ENCODE measurements around the gene ASTN2.

DNA sequence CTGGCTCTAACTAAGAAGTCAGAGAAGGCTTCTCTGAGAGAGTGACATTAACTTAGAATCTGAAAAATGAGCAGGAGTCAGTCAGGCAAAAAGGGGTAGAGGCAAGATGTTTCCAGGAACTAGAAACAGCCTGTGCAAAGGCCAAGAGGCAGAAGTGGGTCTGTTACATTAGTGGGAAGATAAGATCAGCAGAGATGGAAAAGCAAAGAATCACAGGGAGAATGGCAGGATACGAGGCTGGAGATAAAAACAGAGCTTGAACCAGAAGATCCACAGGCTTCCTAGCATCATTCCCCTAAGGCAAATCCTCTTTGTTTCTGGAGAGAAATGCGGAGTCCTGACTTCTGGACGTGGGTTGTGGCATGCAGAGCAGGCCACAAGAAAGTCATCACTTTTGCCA is 27.4 kb downstream of the ASTN2 start:
- no peak for TF ChIP-seq CTCF (IDR thresholded peaks at IDR 0.05)
- TF ChIP-seq POLR2A (IDR thresholded peaks at IDR 0.05), result no peak

Measured in Peyer's patch (tissue), 4 donors.